Stimulated activated CD8-positive, alpha-beta memory T cell treated with anti-CD3 and anti-CD28 coated beads, Interleukin-7, amount 100 ng/mL, for 24 hours (primary cell): ENCODE data around the gene PCDH15.
"Not testable (repeated sequence)": the region's sequence is repeated elsewhere in the genome, so short reads cannot be mapped to it uniquely, and the experiment has no call there.

ENCODE experiments used
- DNase-seq: peaks from one replicate; pipeline ENCODE4 v3.0.0-alpha.2; 2020; ENCODE audit warnings: low read depth

Gene PCDH15

DNA sequence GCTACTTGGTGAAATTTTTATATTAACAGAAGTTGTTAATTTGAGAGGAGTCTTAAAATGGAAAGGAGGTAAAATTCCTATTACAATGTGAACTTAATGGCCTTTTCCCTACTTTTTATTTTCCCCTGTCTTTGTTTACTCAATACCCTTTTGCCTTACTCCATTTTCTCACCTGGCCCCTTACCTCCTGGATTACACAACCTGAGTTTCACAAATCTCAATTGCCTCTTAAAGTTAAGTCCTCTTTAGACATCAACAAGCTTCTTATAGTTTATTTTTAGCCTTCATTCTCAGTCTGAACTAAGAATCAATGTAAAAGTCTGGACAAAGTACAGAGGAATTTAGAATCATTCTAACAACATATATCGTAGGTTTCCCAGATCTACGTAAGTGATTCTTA, 247.0 kb downstream of the PCDH15 start:
- no peak for DNase-seq

DNA sequence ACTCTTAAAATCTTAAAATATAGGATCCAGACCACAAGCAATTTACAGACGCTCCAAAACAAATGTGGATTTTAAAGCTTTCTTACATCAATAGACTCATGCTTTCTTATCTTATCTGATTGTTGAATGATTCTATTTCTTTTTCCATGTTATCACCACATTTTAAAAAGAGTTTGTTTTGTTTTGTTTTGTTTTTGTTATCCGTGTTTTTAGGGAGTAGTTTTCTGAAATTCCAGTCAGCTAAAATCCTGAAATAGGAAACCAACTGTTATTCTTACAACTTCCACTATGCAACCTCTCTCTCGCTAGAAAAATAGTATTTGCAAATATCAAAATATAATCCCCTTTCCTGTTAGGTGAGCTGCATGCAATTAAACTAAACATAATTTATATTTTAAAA, 251.0 kb downstream of the PCDH15 start:
- DNase-seq, result no peak

DNA sequence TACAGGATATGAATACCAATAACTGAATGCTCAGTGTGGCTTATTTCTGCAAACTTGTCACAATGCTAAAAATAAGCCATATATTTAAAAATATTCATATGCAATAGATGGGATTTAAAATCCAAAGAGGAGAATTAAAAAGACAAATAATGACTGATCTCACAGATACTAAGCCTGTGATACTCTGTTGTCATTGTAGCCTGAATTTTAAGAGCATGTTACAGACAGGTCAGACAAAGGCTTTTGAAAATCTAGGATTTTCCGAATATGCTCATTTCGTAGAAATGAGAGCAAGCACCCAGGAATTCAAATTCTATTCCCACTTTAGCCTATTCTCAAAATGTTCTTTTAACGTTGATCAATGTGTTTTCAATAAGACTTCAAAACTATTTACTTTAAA, 269.7 kb downstream of the PCDH15 start:
- no peak for DNase-seq

DNA sequence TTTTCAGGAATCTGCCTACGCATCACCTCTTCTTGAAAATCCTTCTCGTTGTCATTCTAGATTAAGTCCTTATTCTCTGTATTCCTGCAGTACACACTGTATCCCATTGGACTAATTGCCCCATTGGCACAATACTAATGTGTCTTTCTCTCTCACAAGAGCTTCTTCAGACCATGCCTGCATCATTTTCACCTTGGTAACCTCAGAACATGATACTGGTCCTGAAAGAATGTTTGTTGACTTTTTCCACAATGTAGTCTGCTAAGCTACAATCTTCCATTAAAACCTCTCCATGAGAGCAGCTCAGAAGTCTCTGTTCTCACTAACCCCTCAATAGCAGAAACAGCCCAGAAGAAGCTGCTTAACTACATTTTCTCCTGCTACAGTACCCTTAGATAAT, 270.7 kb downstream of the PCDH15 start:
- DNase-seq, result no peak

DNA sequence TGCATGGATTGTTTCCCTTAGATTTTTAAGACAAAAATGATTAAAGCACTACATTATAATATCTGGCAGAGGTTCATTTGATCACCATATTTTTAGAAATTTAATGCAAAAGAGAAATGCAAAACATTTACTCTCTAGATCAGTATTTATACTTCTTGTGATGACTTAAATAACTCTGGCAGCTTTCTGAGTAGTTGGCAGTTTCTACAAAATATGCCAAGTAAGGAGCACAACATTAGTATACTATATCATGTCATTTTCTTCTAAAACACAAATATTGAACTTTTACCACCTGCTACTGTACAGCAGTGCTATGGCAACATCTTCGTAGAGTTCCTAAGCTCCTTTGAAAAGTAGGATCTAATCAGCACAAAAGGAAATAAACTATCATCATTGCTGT, 275.2 kb downstream of the PCDH15 start:
- no peak for DNase-seq

DNA sequence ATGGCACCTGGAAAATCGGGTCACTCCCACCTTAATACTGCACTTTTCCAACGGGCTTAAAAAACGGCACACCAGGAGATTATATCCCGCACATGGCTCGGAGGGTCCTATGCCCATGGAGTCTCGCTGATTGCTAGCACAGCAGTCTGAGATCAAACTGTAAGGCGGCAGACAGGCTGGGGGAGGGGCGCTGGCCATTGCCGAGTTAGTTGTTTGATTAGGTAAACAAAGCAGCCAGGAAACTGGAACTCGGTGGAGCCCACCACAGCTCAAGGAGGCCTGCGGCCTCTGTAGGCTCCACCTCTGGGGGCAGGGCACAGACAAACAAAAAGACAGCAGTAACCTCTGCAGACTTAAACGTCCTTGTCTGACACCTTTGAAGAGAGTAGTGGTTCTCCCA, 285.8 kb downstream of the PCDH15 start:
- DNase-seq, result not testable (repeated sequence)

DNA sequence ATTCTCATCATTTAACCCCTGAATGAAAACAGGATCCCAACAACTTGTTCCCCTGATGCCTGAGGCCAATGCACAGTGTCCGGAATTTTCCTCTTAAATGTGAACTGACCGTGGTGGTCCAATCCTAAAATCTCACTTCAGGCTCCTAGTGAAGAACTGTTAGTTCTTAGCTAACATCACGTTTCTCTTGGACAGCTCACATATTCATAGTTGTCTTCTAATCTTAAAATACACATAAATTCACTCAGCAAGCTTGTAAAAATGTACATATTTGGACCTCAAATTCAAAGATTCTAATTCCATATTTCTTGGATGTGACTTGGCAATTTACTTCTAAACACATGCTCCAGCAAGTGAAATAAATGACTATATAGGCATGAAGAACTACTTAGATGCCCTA, 297.2 kb downstream of the PCDH15 start:
- DNase-seq, result no peak

DNA sequence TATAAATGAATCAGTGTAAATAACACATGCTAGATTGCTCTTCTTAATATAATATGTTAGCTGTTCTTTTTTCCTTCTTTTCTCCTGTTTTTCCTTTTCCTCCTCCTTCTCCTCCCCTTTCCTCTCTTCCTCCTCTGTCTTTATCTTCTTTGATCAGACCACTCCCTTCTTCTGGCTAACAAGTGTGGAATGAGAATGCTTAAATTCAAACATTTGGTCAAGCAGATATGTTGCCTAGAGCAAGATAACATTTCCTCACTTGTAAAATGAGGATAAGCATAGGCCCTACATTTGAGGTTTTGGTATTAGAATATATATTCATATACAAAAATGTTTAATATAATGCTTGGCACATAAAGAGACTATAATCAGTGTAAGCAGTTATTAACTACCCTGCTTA, 299.1 kb downstream of the PCDH15 start:
- DNase-seq, result no peak

DNA sequence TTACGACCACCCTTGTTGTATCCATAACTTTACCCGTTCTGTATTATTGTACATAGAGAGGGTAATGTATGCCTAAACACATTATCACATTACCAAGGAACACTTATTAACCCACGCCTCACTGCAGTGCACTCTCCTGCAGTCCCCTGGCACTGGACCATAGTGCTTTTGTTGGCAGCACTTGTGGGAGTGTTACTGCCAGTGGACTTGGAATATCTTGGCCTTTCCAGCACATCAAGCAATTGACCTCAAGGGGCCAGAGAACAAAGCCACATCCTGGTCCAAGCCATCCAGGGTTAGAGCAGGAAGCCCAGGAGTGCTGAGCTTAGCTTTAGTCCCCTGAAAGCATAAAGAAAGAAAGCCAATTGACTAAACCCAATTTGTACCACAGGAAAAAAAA, 304.2 kb downstream of the PCDH15 start:
- DNase-seq, result no peak

DNA sequence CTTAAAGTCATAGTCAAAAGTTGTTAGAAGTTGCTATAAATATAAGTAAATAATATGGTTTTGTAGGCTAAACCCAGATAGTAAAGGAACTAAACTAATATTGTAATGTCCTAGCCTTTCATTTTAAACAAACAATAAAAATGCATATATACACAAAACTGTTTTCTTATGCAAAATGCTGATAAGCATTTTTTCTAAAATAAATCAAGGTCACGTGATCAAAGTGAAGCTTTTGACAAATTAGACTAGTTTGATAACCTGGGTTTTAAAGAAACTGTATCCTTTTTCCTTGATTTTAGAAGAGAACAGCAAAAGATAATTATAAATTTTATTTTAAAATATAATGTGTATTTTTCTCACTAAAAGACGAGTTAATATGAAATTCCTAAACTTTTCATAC, 313.3 kb downstream of the PCDH15 start:
- DNase-seq, result no peak

DNA sequence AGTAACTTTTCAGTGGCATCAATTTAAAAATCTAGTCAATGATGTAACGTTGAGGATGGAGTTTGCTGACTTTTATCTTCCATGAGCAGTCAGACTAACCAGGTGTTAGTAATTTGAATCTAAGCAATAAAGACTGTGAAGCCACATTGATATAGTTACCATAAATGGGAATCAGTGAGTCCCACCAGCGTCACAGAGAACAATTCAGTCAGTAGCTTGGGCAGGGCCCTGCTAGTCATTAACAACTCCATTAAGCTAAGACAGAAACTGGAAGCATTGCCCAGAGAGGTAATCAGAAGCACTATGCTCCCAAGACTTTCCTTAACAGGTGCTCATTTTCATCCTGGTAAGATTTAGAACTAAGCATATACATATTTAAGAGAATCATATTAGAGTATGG, 315.1 kb downstream of the PCDH15 start:
- no peak for DNase-seq

DNA sequence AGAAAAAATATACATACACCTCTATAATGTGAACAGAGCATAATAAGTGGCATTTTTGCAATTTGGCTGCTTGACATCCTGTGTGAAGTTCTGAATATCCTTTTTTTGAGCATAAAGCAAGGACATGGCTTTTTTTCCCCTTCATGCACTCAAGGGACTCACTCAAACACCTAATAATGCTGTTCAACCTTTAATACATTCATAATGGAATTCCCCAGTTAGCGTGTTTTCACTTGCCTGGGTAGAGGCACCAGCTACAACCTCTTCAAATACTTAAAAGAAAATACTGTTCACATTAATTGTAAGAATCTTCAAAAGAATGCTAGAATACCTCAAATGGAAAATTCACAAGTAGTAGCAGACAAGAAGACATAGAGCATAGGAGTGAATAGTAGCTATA, 316.8 kb downstream of the PCDH15 start:
- no peak for DNase-seq

DNA sequence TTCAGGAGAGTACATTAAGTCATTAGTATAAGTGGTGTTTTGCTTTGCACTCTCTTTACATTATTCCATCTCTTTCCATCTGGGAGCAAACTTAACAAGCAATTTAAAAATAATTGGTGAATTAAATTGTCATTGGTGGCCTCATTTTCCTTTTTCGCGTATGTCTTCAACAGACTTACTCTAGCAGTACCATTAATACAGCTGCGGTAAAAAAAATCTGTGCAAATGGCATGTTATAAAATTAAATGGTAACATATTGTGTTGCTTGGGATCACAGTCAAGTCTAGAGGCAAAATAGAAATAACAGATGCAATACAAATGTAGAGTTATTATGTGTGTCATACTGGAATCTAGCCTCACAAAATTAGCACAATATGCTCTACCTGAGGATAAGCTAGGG, 322.4 kb downstream of the PCDH15 start:
- no peak for DNase-seq

DNA sequence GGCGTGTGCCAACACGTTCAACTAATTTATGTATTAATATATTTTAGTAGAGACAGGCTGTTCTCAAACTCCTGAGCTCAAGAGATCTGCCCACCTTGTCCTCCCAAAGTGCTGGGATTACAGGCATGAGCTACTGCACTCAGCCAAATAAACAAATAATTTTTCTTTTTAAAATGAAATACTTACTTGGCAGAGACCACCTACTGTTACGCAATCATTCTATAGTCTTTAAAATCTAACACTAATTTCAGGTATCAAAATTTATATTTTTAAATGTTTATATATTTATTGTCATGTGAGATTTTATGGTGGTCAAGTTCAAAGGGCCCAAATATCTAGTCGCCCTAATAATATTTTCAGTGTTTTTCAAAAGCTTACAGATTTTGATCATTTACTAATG, 323.3 kb downstream of the PCDH15 start:
- DNase-seq, result no peak

DNA sequence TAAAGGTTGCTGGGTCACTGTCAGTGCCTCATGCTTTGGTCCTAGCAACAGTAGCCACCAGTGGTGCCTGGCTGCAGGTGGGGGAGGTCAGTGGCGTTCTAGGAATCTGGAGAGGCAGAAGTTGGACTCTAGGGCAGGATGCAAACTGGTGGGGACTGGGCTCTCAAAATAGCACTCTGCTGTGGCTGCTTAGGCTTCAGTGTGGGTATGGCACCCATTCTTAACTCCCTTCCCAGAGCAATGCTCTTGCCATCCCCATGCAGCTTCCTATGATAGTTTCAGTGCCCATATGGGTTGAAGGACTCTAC, 330.8 kb downstream of the PCDH15 start:
- DNase-seq, result no peak

DNA sequence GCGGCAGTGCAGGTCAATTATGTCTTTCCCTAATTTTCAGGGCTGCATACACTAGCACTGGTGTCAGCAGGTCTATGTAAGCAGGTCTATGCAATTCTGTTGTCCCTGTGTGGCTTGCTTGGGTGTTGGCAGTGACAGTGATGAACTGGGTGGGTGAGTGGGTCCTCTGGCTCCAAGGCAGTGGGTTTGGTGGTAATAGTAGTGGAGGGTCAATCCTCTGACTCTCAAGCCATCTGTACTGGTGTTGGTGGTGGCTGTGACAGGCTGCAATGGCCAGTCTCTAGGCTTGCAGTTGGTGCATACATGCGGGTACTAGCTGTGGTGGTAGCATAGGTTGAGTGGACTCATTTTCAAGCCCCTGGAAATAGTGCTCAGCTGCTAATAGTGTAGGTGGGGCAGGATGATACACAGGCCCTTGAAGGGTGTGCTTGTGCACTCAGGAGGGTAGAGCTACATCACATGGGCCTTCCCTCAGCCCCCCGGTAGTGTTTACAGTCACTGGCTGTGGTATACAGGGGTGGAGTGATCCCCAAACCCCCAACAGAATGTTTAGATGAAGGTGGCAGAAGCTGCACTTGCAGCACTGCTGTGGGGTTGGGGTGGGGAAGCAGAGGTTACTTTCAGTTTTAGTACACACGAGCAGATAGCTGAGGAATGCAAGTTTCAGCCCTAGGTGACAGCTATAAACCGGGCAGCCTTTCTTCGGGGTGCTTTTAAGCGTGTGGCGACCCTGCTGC, 331.3 kb downstream of the PCDH15 start:
- no peak for DNase-seq

DNA sequence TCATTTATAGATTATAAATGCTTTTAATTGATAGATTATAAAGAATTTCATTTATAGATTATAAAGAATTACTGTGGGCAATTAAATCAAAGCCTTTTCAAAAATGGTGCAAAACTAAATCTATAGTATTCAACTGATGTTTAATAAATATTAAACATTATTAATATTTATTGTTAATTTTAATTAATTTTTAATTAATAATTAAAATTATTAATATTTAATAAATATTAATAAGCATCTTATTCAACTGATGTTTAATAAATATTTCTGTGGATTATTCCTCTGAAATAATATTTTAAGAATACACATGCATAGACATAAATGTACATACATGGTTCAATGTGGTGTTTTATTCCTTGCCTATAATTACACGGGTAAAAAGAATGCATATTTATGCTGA, 346.8 kb downstream of the PCDH15 start:
- DNase-seq, result no peak

DNA sequence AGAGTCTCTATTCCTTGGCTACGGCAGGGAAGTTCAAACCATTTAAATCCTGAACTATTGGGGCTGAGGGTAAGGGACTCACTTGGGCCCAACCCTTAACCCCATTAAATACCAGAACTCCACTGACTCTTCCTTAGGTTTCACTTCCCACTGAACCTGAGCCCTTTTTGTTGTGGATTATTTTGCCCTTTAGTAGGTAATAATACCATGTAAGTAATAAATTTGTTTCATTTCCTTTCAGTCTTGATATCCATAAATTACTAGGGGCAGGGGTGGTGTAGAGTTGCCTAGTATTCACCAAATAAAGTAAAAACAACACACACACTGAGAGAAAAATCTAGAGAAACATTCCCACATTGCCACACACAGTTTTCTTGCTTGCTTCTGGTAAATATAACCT, 352.0 kb downstream of the PCDH15 start:
- no peak for DNase-seq

DNA sequence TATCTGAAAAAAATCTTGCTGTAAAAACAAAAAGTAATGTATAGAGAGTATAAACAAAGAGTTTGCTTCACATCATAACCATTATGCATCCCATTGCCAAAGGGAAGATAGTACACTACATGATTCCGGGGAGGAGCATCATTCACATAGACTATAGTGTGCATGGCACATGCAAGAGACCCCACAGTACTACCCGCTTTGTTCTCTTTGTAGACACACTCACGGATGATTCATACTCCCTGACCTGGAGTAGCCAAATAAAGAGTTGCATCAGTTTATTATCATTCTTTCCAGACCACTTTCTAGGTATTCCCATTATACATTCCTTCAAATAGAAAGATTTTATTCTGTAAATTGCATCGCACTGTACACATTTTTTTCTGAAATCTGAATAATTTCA, 356.9 kb downstream of the PCDH15 start:
- DNase-seq, result no peak

DNA sequence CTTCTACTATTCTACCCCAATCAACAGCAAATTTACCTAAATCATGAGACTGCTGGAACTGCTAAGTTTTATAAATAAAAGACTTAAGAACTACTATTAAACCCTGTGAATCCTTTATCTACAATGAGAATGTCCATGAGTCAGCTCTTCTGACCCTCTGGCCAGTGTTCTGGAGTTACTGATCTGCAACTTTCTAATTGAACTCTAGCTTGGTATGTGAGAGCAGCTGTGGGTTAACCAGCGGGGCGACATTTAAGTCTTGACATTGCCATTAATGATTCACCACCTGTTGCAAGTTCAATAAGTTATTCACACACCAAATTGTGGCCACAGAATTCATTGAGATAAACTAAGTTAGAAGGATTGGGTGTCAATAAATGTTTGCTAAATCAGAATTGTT, 359.8 kb downstream of the PCDH15 start:
- no peak for DNase-seq

DNA sequence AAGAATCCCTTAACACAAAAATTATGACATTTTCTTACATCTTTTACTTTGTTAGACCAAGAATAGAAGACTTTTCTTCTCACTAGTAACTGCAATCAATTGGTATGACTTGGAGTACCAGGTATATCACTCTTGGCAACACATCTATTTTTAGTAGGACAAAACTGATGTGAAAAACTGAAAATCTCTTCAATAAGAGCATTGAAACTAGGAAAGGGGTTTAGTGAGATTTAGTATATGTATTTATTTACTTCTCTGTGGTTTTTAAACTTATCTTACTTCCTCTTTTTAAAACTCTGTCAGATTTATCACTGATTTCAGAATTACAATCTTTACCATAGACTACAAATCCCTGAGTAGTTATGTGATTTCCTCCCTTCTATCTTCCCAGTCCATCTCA, 366.2 kb downstream of the PCDH15 start:
- no peak for DNase-seq

DNA sequence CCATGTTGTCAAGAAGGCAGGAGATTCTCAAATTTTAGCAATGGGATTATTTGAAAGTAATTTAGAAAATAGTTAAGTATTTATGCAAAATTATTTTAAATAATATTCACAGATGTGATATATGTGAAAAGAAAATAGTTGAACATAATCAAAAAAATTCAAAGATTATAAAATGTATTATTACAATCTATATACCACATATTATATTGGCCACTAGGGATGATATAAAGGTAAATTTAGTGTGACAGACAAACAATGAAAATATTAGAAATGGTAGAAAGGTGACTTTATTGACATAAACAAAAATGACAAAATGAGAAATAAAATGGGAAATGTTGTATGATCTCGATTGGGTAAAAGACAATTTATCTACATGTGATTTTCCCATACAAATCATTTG, 385.5 kb downstream of the PCDH15 start:
- no peak for DNase-seq

DNA sequence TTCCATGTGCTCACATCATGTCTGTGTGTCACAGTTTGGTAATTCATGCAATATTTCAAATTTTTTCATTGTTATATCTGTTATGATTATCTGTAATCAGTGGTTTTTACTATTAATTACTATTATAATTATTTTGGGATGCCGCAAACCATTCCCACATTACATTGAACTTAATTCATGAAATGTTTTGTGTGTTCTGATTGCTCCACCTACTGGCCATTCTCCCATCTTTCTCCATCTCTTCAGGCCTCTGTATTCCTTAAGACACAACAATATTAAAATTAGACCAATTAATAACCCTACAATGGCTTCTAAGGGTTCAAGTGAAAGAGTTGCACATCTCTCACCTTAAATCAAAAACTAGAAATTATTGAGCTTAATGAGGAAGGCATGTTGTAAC, 398.5 kb downstream of the PCDH15 start:
- no peak for DNase-seq

DNA sequence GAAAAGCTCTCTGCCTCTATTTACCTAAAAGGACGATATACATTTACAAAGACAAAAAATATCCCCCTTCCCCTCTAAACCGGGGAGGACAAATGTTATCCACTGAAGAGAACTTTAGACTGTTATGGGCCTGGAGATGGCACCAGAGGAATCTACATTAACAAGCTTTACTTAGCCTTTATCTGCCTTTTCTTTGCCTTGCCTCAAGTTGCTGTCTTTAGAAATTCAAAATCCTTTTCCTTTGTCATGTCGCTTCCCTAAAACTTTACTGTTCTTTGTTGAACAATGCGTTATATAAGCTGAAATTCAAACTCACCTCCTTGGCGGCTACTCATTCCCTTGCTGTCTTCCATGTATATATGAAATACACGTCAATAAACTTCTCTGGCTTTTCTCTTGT, 405.0 kb downstream of the PCDH15 start:
- no peak for DNase-seq

DNA sequence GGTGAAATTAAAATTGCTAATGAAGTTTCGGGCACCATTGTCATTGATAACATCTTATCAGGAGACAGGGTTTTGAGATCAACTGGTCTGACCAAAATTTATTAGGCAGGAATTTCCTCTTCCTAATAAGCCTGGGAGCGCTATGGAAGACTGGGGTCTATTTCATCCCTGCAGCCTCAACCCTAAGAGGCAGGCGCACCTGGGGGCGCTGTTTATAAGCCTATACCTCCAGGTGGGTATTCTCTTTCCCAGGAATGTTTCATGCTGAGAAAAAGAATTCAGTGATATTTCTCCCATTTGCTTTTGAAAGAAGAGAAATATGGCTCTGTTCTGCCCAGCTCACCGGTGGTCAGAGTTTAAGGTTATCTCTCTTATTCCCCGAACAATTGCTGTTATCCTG, 406.4 kb downstream of the PCDH15 start:
- not testable (repeated sequence) for DNase-seq
